Right lobe of liver (tissue), 4 donors: ENCODE data around the gene DIP2C.

Source experiments
- POLR2A ChIP-seq: fragments of 450-650 bp; IDR thresholded peaks from one replicate; pipeline ENCODE4 v1.6.1; 2017; ENCODE audit warnings: antibody characterized with exemption, mild to moderate bottlenecking
- TF ChIP-seq, protein P1 (sequence below), 4 donors: fragments of 200-600 bp in 3 of 4; fragments of 450-650 bp in 1 of 4; IDR thresholded peaks; one replicate each; pipeline versions ENCODE4 v1.5.1 to v1.8.0; 2016 to 2022; ENCODE audit warnings: antibody characterized with exemption in 4 of 4, mild to moderate bottlenecking in 2 of 4
- donor health status: DM: no; HTN: no; CAD: no.
- donor health status: DM: no; HTN: no; CAD: no.
- donor health status: DM: no; HTN: yes; CAD: no.

DNA sequence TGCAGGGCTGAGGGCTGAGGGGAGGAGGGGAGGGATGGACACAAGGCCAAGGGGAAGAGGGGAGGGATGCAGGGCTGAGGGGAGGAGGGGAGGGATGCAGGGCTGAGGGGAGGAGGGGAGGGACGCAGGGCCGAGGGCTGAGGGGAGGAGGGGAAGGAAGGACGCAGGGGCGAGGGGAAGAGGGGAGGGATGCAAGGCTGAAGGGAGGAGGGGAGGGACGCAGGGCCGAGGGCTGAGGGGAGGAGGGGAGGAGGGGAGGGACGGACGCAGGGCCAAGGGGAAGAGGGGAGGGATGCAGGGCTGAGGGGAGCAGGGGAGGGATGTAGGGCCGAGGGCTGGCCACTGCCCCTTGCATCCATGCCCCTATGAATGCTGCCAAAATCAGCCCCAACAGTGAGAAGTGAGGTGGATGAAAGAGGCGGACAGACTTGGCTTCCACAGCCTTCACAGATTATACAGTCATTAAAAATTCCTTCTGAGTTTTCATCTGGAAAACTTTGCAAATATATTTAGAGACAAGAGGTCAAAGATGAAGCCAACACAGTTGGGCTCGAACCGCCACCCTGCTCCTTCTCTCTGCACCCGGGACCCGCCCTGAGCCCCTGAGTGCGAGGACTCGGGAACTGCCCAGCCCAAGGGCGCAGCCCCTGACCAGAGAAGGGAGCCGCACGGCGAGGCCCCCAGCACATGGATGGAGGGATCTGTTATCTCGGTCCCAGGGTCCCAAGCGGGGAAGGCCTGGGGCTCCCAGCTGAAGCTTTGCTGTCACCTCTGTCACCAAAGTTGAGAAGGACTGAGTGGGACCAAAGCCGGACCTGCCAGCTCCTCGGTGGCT is 65.8 kb downstream of the DIP2C start:
- no peak for TF ChIP-seq POLR2A
- TF ChIP-seq, protein P1, sequence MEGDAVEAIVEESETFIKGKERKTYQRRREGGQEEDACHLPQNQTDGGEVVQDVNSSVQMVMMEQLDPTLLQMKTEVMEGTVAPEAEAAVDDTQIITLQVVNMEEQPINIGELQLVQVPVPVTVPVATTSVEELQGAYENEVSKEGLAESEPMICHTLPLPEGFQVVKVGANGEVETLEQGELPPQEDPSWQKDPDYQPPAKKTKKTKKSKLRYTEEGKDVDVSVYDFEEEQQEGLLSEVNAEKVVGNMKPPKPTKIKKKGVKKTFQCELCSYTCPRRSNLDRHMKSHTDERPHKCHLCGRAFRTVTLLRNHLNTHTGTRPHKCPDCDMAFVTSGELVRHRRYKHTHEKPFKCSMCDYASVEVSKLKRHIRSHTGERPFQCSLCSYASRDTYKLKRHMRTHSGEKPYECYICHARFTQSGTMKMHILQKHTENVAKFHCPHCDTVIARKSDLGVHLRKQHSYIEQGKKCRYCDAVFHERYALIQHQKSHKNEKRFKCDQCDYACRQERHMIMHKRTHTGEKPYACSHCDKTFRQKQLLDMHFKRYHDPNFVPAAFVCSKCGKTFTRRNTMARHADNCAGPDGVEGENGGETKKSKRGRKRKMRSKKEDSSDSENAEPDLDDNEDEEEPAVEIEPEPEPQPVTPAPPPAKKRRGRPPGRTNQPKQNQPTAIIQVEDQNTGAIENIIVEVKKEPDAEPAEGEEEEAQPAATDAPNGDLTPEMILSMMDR (IDR thresholded peaks at IDR 0.05) = no peak
